Measurements from ENCODE around the gene C1RL.

The C1RL gene

GRCh38 chr12:7091660-7092228 is 17.3 kb downstream of the C1RL start:
- DNase-seq, result no peak

DNA sequence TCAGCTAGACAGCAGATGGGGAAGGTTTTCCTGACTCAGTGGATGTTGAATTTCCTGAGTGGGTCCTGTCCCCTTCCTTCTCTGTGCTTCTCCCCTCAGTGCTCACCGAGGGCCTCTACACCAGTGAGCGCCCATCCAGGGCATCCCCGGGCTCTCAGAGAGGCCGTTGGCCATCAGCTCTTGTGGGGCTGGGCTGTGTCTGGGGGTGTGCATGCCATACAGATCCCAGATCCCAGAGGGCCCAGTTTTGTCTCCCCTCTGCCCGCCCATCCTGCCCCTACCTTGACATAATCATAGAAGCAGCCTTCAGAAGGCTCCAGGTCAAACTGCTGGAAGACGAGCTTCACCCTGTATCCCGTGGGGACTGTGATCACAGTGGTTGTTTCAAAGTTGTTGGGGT is 17.8 kb downstream of the C1RL start:
- DNase-seq, result no peak

- no peak for DNase-seq
Observed at GRCh38 chr12:7090222-7090998, 18.6 kb downstream of the C1RL start.

- no peak for DNase-seq
Observed at GRCh38 chr12:7089196-7089871, 19.7 kb downstream of the C1RL start.

GRCh38 chr12:7083125-7083524 is 25.9 kb downstream of the C1RL start:
- DNase-seq, result no peak

GRCh38 chr12:7081037-7081436 is 28.0 kb downstream of the C1RL start:
- no peak for DNase-seq

- DNase-seq, result no peak
Observed at GRCh38 chr12:7079826-7080125, 29.2 kb downstream of the C1RL start.

- no peak for DNase-seq
Observed at GRCh38 chr12:7078163-7078562, 30.9 kb downstream of the C1RL start.

- DNase-seq, result no peak
Observed at GRCh38 chr12:7076493-7076892, 32.5 kb downstream of the C1RL start.

GRCh38 chr12:7075939-7076338 is 33.1 kb downstream of the C1RL start:
- DNase-seq, result no peak

- no peak for DNase-seq
Observed at GRCh38 chr12:7075518-7075917, 33.5 kb downstream of the C1RL start.

DNA sequence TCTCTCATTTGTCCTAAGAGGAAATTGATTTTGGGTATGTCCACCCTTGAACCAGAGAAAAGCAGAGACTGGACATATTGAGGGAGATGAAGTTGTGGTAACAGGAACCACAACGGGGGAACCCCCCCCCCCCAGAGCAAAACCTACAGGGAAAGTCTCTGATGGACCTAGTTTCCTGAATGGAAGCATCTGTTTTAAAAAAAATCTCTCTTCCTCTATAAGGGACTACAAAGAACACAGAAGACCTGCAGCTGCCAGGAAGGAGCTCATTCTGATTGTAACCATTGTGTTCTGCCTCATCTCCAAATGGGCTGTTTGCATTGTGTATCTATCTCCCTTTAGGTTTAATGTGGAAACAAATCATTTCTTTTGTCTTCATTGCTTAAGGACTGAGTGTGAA is 35.1 kb downstream of the C1RL start:
- DNase-seq, result no peak

DNA sequence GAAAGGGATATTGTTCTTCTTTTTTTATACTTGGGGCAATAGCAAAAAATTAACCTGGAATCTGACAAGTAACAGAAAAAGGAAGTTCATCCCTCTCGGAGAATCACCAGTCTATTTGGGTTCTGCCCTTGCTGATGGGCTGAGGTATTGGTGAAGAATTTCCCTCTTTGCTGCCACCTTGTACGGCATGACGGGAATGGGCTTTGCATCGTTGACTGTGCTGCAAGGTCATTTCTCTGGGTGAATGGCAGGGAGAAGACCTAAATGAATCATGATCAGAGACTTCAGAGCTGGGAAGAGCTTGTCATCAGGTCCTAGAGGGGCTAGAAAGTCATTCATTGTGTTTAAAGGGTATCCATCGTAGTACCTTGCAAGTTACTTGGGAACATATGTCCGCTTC is 36.5 kb downstream of the C1RL start:
- no peak for DNase-seq

GRCh38 chr12:7072035-7072434 is 37.0 kb downstream of the C1RL start:
- DNase-seq, result no peak

GRCh38 chr12:7069386-7069785 is 39.6 kb downstream of the C1RL start:
- no peak for DNase-seq

- no peak for DNase-seq
Observed at GRCh38 chr12:7068994-7069346, 40.0 kb downstream of the C1RL start.

DNA sequence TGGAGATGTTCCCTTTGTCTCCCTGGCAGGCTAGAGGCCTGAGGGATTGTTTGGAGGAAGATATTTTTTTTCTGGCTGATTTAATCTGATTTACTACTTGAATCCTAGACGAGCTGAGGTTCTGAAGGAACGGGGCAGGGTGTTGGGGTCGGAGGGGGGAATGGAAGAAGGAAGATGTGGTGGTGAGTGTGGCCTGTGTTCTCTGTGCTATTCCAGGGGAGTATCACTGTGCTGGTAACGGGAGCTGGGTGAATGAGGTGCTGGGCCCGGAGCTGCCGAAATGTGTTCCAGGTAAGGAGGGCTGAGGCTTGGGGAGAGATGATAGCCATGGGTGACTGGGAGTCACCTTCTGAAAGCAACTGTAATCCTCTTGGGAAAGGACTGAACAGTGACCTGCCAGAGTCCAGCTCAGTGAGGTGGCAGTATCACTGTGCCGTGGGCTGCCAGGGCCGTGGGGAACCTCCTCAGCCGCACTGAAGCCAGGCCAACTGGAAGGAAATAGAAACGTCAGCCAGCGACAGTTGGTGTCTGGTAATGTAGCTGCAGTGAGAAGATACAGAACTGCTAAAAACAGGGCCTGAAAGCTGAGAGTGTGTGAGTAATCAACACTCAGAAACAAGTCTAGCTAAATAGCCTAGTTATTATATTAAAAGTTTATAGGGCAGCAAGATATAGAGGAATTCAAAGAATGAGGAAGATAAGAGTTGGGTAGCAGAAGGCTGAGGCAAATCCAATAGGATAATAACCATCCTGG is 40.6 kb downstream of the C1RL start:
- no peak for DNase-seq

DNA sequence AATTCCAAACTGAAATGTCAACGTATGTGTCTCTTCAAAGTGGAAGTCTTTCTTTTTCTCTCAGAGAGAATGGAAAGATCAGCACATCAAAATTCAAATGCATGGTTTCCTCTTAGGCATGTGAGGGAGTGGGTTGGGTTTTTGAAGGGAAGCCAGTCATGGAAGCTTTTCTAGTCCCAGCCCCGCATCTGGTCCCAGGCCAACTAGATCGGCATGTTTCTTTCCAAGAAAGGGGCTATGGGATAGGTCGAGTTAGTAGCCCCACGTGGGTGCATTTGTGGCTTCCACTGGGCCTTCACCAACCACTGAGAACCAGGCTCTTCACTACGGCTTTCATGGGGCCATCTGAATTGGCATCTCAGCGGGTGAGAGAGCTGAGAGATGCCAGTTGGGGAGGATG is 41.9 kb downstream of the C1RL start:
- DNase-seq, result no peak

DNA sequence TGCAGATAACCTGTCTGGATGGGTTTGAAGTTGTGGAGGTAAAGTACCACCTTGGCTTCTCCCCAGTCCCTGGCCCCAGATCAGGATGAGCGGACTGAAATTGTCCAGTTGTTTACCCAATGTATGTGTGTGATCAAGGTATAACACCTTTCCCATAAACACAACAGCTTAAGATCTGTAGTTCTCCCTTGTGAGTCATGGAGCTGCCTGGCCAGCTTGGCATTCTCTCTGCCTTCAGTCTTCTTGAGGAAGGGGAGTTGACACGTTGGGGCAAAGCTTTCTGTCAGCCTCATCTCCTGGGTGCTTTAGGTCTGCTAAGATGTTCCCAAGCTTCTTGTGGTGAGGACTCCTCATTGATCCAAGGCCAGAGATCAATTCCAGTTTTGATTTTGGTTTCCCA is 42.4 kb downstream of the C1RL start:
- no peak for DNase-seq

DNA sequence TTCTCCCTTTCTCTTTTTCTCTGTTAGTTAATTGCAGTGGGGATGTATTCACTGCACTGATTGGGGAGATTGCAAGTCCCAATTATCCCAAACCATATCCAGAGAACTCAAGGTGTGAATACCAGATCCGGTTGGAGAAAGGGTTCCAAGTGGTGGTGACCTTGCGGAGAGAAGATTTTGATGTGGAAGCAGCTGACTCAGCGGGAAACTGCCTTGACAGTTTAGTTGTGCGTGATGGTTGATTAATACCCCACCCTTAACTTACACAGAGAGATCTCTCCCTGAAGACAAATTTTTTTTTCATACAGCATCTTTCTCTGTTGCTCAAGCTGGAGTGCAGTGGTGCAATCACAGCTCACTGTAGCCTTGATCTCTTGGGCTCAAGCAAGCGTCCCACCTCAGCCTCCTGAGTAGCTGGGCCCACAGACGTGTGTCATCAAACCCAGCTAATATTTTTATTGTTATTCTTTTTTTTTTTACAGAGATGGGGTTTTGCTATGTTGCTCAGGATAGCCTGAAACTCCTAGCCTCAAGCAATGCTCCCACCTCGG is 43.9 kb downstream of the C1RL start:
- no peak for DNase-seq

GRCh38 chr12:7064516-7064915 is 44.5 kb downstream of the C1RL start:
- no peak for DNase-seq

DNA sequence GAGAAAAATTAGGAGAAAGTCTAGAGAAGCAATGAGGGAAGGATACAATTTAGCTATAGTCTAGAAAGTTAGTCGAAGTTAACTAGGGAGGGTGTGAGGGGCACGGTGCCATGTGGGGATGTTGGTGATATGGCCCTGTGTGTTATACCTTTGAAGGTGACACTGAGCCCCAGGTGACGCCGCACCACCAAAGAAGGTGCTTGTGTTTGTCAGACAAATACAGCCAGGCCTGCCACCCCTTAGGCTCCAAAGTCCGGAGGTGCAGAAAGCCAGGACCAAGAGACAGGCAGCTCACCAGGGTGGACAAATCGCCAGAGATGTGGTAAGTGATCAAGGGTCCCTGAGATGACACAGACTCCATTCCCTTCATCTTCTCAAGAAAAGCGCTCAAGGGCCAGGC is 47.4 kb downstream of the C1RL start:
- DNase-seq, result no peak

DNA sequence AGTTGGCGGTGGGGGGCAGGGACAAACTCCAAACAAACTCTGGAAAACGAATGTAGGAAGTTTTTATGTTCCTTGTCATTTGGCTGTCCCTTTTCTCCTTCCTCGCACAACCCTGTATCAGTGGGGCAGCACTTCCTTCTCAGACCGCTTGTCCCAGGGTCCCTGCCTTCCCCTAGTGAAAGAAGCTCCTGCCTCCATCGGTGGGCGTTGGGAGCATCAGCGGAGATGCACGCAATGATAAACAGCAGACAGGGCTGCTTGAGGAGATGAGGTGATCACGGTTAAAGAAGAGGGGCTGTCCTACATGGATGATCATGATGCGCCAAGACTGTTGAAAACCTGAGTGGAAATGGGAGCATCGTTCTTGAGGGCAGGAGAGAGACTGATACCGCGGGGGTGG is 47.9 kb downstream of the C1RL start:
- DNase-seq, result no peak
